Ovary (tissue), 9 donors: ENCODE measurements around the gene SEPTIN11. TPM values are rescaled to one million over a fixed set of nuclear protein-coding genes. Genes with fewer than 3 reads are reported as not detected.

Experiments
- DNase-seq, 5 donors: peaks; one replicate each; pipeline ENCODE4 v3.0.0-alpha.2; 2019 to 2020
- H3K27ac ChIP-seq, 2 donors: fragments of 200-600 bp; one replicate each; pipeline versions ENCODE4 v1.5.1 to v1.8.0; 2019 to 2022
- H3K27me3 ChIP-seq: fragments of 200-600 bp; one replicate; pipeline ENCODE4 v1.8.0; 2022
- H3K36me3 ChIP-seq: fragments of 200-600 bp; sonication (generic); one replicate; pipeline ENCODE4 v1.5.1; 2019
- H3K4me1 ChIP-seq: one replicate; pipeline ENCODE4 v1.8.1; 2013; ENCODE audit warnings: mild to moderate bottlenecking, moderate library complexity; ENCODE audit not compliant: insufficient read depth
- H3K4me3 ChIP-seq: fragments of 200-600 bp; sonication (generic); one replicate; pipeline ENCODE4 v1.5.1; 2017
- H3K9me3 ChIP-seq, 2 donors: fragments of 200-600 bp in 1 of 2; sonication (generic) in 1 of 2; one replicate each; pipeline versions ENCODE4 v1.5.1 to v1.8.1; 2013 to 2019; ENCODE audit warnings: mild to moderate bottlenecking in 1 of 2, moderate library complexity in 1 of 2
- CTCF ChIP-seq, 3 donors: fragments of 450-650 bp in 2 of 3; fragments of 200-600 bp in 1 of 3; IDR thresholded peaks; one replicate each; pipeline versions ENCODE4 v1.5.1 to v1.8.0; 2016 to 2022; ENCODE audit warnings: antibody characterized with exemption in 3 of 3, mild to moderate bottlenecking in 1 of 3
- EP300 ChIP-seq: sonication (generic); formaldehyde crosslinking; IDR thresholded peaks from one replicate; pipeline ENCODE4 v1.6.1; 2017; ENCODE audit warnings: antibody characterized with exemption
- POLR2A ChIP-seq: fragments of 450-650 bp; IDR thresholded peaks from one replicate; pipeline ENCODE4 v1.6.1; 2017; ENCODE audit warnings: antibody characterized with exemption, mild to moderate bottlenecking, moderate library complexity
- WGBS, 3 donors: extraction: QIAGEN DNeasy Blood & Tissue Kit in 1 of 3; methylation state at CpG; one replicate each; pipeline versions ENCODE4 v1.1.5 to v1.1.7; 2013 to 2017; 5-methylcytosine and 5-hydroxymethylcytosine counted together
- intact Hi-C, 4 donors: fragments of 100-400 bp; cut with DNase I; formaldehyde crosslinking; loops; one replicate each; pipeline versions ENCODE4 v1.11.0 to v1.15.1; 2022 to 2023
- polyA plus RNA-seq, 2 donors: library from polyadenylated mRNA; stranded (reverse); fragments of 200-250 nt in 1 of 2; fragments of 350-450 nt in 1 of 2; fragmentation: Illumina TruSeq in 1 of 2; extraction: RNeasy Lipid Tissue Mini Kit (QIAGEN cat#74804) in 1 of 2; gene quantifications; one replicate each; pipeline ENCODE4 v1.2.3, GENCODE V29; 2013 to 2014
- total RNA-seq, 7 donors: library from RNA; depleted of rRNA in 2 of 7; stranded (reverse); fragments of >200 nt in 2 of 7; fragmentation: NEBNext Ultra II Directional in 3 of 7; extraction: Animal tissue kit (Norgen Biotek cat#: 25700) in 3 of 7; gene quantifications; one replicate each; pipeline versions ENCODE4 v1.1.0 to v1.2.4, GENCODE V29; 2016 to 2023
- donor health status: DM: no; HTN: no; CAD: no; lungs with moderate emphysema.
- donor health status: DM: no; HTN: no; CAD: no.
- donor health status: Bipolar disorder and iron deficiency.
- donor health status: DM: yes; HTN: yes; CAD: no.
- donor health status: DM: no; HTN: no; CAD: no.
- donor health status: DM: yes; HTN: yes; CAD: no.

SEPTIN11 gene
- total and polyA plus RNA-seq, 9 donors = 24.3 to 86.0 (median 50.2) TPM

DNA sequence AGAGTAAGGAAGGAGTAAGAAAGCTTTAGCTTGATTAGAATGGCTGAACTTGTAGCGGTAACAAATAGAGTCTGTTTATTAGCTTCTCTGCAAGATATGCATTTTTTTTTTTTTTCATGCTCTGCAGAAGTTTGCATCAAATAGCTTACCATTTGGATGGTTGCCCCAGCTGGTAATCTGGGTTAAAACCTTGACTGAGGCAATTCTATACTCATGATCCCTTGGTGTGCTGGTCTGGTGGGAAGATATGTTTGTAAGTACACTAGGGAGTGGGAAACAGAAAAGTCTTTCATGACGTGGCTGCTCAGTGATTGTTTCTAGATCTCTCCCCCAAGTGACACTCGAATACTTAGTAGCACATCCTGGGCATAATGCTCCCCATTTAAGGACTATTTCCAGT, 32.1 kb downstream of the SEPTIN11 start:
- Histone ChIP-seq H3K4me1 (peaks cover 15% of the 10 kb centered on the region), H3K36me3 (no peaks in the 10 kb centered on the region)
- WGBS, 3 donors = 63 to 77% (median 71%) methylated on average over 3 of the region's 3 CpGs

DNA sequence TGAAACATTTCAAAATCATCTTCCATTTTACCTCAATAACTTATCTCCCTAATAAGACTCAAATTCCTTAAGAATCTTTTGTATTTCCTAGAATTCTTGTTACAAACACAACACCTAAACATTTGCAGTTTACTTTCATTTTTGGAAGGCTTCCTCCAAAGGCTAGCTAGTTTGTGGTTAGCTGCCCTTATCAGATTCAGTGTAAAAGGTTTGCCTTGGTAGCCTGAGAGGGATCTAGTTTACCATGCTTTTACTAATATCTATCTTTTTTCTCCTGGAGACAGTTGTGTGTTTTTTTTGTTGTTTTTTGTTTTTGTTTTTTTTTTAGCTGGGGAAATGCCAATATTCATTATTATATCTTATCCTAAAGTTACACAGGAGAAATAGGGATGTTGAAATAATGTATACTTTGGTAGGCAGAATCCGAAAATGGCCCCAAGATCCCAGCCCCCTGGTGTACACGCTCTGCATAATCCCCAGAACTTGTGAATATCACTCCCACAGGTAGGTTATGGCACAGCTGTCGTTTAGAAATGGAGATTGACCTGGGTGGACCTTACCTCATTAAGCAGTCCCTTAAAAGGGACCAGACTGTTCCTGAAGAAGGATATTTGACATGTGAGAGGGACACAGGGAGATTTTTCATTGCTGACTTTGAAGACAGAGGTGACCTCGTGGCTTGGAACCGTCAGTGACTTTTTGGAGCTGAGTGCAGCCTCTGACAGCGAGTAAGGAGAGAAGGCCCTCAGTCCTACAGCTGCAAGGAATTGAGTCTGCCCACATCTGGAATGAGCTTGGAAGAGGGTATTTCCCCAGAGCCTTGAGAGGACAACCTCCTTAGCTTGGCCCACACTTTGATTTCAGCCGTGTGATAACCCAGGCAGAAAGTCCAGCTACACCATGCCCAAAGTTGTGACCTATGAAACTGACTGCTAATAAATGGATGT, 33.4 kb downstream of the SEPTIN11 start:
- TF ChIP-seq CTCF (IDR thresholded peaks at IDR 0.05) = no peak
- H3K4me3 ChIP-seq = no peak overlapping the region
- WGBS, 3 donors = 88 to 89% (median 88%) methylated on average over 7 of the region's 7 CpGs
- no peak overlapping the region for H3K27ac ChIP-seq
- H3K36me3 ChIP-seq = no peaks in the 10 kb centered on the region
- no peak for DNase-seq
- intact Hi-C loops = no loop called here
- no peaks in the 10 kb centered on the region for H3K27me3 ChIP-seq
- H3K4me1 ChIP-seq = peaks cover 19% of the 10 kb centered on the region
- H3K9me3 ChIP-seq = no peaks in the 10 kb centered on the region

More for the DNA sequence above, 32.1 kb downstream of the SEPTIN11 start:
- DNase-seq = no peak
- H3K27ac ChIP-seq = no peak overlapping the region
- intact Hi-C loops = no loop called here
- no peaks in the 10 kb centered on the region for H3K27me3 ChIP-seq
- no peak for TF ChIP-seq POLR2A
- TF ChIP-seq EP300 = no peak
- H3K9me3 ChIP-seq = no peaks in the 10 kb centered on the region
- no peak overlapping the region for H3K4me3 ChIP-seq

DNA sequence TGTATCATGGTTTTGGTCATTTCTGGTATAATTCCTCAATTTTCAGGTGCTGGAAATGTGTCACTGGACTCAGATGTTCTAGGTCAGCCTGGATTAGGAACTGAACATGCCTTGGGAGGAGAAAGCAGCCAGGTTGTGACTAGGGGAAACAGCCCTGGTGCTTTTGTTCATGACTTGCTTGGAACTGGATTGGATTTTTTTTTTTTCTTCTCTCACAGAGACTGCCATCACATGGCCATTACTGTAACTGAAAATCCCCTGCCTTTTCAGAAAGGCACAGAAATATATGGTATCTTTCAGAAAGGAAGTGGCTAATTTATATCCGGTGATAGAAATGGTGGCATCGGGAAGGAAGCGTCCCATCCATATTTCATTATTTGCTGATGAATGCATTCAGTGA, 34.6 kb downstream of the SEPTIN11 start:
- Histone ChIP-seq H3K9me3 (no peaks in the 10 kb centered on the region), H3K4me3 (no peak overlapping the region), H3K36me3 (no peaks in the 10 kb centered on the region), H3K4me1 (peaks cover 19% of the 10 kb centered on the region), H3K27ac (peak overlapping the region in 1 of 2 donors; percentile 42), H3K27me3 (no peaks in the 10 kb centered on the region)
- TF ChIP-seq POLR2A (no peak), CTCF (IDR thresholded peaks at IDR 0.05) (peak in 1 of 3 donors; percentile 15)
- no peak for DNase-seq
- 37 to 58% (median 47%) methylated on average over 3 of the region's 3 CpGs for WGBS, 3 donors
- intact Hi-C loops = no loop called here

- no peaks in the 10 kb centered on the region for H3K36me3 ChIP-seq
- H3K27me3 ChIP-seq = no peaks in the 10 kb centered on the region
- peak overlapping the region in 1 of 2 donors; percentile 42 for H3K27ac ChIP-seq
- peaks cover 19% of the 10 kb centered on the region for H3K4me1 ChIP-seq
- peak; percentile 31 to 72 (median 47) for DNase-seq
- H3K4me3 ChIP-seq = no peak overlapping the region
- WGBS, 3 donors = 6 to 11% (median 8%) methylated on average over 7 of the region's 7 CpGs
- TF ChIP-seq CTCF (IDR thresholded peaks at IDR 0.05) (no peak), POLR2A (no peak), EP300 (peak; percentile 29)
- intact Hi-C loops = no loop called here
- no peaks in the 10 kb centered on the region for H3K9me3 ChIP-seq
Observed at GRCh38 chr4:76984788-76985211, 35.2 kb downstream of the SEPTIN11 start.

DNA sequence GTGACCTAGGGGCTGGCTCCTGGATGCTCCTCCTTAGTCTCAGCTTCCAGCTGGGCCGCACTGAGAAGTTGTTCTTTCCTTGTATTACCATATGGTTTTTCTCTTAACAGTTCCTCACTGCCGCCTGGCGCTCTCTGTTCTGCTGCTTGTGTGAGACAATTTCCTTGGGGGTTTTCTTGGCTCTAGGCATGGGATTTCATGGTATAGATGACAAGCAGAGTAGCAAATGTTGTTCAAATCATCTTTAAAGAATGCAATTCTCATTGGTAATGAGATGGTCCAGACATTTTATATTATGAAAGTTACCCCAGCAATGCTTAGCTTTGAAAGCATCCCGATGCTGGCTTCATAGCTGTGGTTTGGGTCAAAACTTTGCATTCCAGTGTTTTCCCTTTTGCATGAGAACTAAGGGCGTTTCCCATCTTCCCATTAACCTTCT, 37.6 kb downstream of the SEPTIN11 start:
- Histone ChIP-seq H3K27me3 (no peaks in the 10 kb centered on the region), H3K4me3 (no peak overlapping the region), H3K27ac (no peak overlapping the region), H3K9me3 (no peaks in the 10 kb centered on the region), H3K36me3 (no peaks in the 10 kb centered on the region), H3K4me1 (peaks cover 15% of the 10 kb centered on the region)
- WGBS, 3 donors = 8 to 17% (median 15%) methylated on average over 5 of the region's 5 CpGs
- intact Hi-C loops = no loop called here
- peak in 4 of 5 donors; percentile 20 to 47 (median 34) for DNase-seq
- TF ChIP-seq POLR2A (no peak), EP300 (no peak), CTCF (IDR thresholded peaks at IDR 0.05) (no peak)
